GM21619 (cell line): ENCODE data around the gene HSD11B1.

Experiments
- ATAC-seq: cut with Tn5 transposase; IDR thresholded peaks from one replicate; pipeline ENCODE4 v1.9.1; 2021; ENCODE audit not compliant: unreplicated experiment

Gene HSD11B1

GRCh38 chr1:209780268-209780667, 75.6 kb downstream of the HSD11B1 start:
- ATAC-seq = no peak

GRCh38 chr1:209783386-209783785, 78.7 kb downstream of the HSD11B1 start:
- ATAC-seq = no peak
